Colonic mucosa (tissue), 4 donors: ENCODE results near the gene RECK. TPM values are rescaled to one million over a fixed set of nuclear protein-coding genes. Genes with fewer than 3 reads are reported as not detected.

Experiments used
- DNase-seq: peaks from one replicate; pipeline ENCODE4 v3.0.0-alpha.2; 2020
- H3K27ac ChIP-seq: fragments of 200-600 bp; one replicate; pipeline ENCODE4 v1.8.0; 2021
- H3K27me3 ChIP-seq: fragments of 200-600 bp; one replicate; pipeline ENCODE4 v1.8.0; 2021
- H3K36me3 ChIP-seq: fragments of 200-600 bp; one replicate; pipeline ENCODE4 v1.8.0; 2021
- H3K4me1 ChIP-seq: fragments of 200-600 bp; one replicate; pipeline ENCODE4 v1.8.0; 2021; ENCODE audit warnings: mild to moderate bottlenecking
- H3K4me3 ChIP-seq: fragments of 200-600 bp; one replicate; pipeline ENCODE4 v1.8.0; 2021
- H3K9ac ChIP-seq, 2 donors: one replicate each; pipeline ENCODE4 v1.7.0; 2013; ENCODE audit warnings: control low read depth in 2 of 2, low read depth in 2 of 2, low read length in 2 of 2
- H3K9me3 ChIP-seq: fragments of 200-600 bp; one replicate; pipeline ENCODE4 v1.8.0; 2021
- CTCF ChIP-seq: fragments of 200-600 bp; IDR thresholded peaks from one replicate; pipeline ENCODE4 v1.8.0; 2022; ENCODE audit warnings: antibody characterized with exemption, mild to moderate bottlenecking
- intact Hi-C: fragments of 100-400 bp; cut with DNase I; formaldehyde crosslinking; loops from one replicate; pipeline ENCODE4 v1.14.1; 2022
- total RNA-seq, 2 donors: library from RNA; stranded (reverse); fragmentation: NEBNext Ultra II Directional in 1 of 2; extraction: Animal tissue kit (Norgen Biotek cat#: 25700) in 1 of 2; gene quantifications; one replicate each; pipeline ENCODE4 v1.2.1, GENCODE V29; 2021
- donor health status: healthy.
- donor health status: DM: no; HTN: no; CAD: no.
- donor health status: DM: no; HTN: no; CAD: no.

RECK gene
- total RNA-seq, 2 donors from 2014 or later = 1.6 to 4.5 TPM

GRCh38 chr9:36166168-36166927 lies 129.6 kb downstream of the RECK start:
- intact Hi-C loops = loop anchor here (2.0 kb wide), 1 partner anchor 64 kb away; no protein-coding TSS in a partner anchor

GRCh38 chr9:36169166-36169565 lies 132.5 kb downstream of the RECK start, which contains the start of gene CCIN:
Gene CCIN, plus strand, starts transcription at chr9:36169388. Its CDS starts 115 bp downstream, at chr9:36169503.
- TF ChIP-seq CTCF = no peak
- H3K4me3 ChIP-seq = no peak within 1 kb of the TSS
- no peaks in the 10 kb centered on the region for H3K36me3 ChIP-seq
- H3K9ac ChIP-seq = no peak within 1 kb of the TSS
- H3K27ac ChIP-seq = no peak within 1 kb of the TSS
- no peaks in the 10 kb centered on the region for H3K9me3 ChIP-seq
- no peaks in the 10 kb centered on the region for H3K27me3 ChIP-seq
- no peak for DNase-seq
- no peaks in the 10 kb centered on the region for H3K4me1 ChIP-seq
- intact Hi-C loops = no loop called here

More at GRCh38 chr9:36166168-36166927, 129.6 kb downstream of the RECK start:
- TF ChIP-seq CTCF = peak; percentile 94
- Histone ChIP-seq H3K27me3 (no peaks in the 10 kb centered on the region), H3K27ac (peak overlapping the region; percentile 65), H3K36me3 (no peaks in the 10 kb centered on the region), H3K9ac (peak overlapping the region in 1 of 2 donors; percentile 67), H3K9me3 (no peaks in the 10 kb centered on the region), H3K4me3 (peak overlapping the region; percentile 46), H3K4me1 (peaks cover 3% of the 10 kb centered on the region)
- DNase-seq = peak; percentile 85

- Histone ChIP-seq H3K27ac (no peak overlapping the region), H3K4me3 (no peak overlapping the region), H3K36me3 (no peaks in the 10 kb centered on the region), H3K27me3 (no peaks in the 10 kb centered on the region), H3K9ac (no peak overlapping the region), H3K9me3 (no peaks in the 10 kb centered on the region), H3K4me1 (no peaks in the 10 kb centered on the region)
- no peak for TF ChIP-seq CTCF
- no peak for DNase-seq
- intact Hi-C loops = no loop called here
Measured at GRCh38 chr9:36169708-36170107, 133.0 kb downstream of the RECK start.

GRCh38 chr9:36170531-36170930 lies 133.8 kb downstream of the RECK start:
- H3K27me3 ChIP-seq = no peaks in the 10 kb centered on the region
- intact Hi-C loops = no loop called here
- TF ChIP-seq CTCF = no peak
- H3K36me3 ChIP-seq = no peaks in the 10 kb centered on the region
- no peaks in the 10 kb centered on the region for H3K9me3 ChIP-seq
- no peak overlapping the region for H3K27ac ChIP-seq
- no peak for DNase-seq
- H3K4me3 ChIP-seq = no peak overlapping the region
- no peak overlapping the region for H3K9ac ChIP-seq
- no peaks in the 10 kb centered on the region for H3K4me1 ChIP-seq

- no peak for TF ChIP-seq CTCF
- H3K9ac ChIP-seq = no peak overlapping the region
- intact Hi-C loops = no loop called here
Measured at GRCh38 chr9:36173861-36174260, 137.1 kb downstream of the RECK start.

More at GRCh38 chr9:36173861-36174260, 137.1 kb downstream of the RECK start:
- Histone ChIP-seq H3K27ac (no peak overlapping the region), H3K36me3 (no peaks in the 10 kb centered on the region), H3K9me3 (no peaks in the 10 kb centered on the region), H3K4me3 (no peak overlapping the region), H3K4me1 (no peaks in the 10 kb centered on the region), H3K27me3 (no peaks in the 10 kb centered on the region)
- DNase-seq = no peak

Other genes starting within 250 kb of the RECK start
- 1 to 10 TPM; 7.0 to 9.7 TPM for gene NPR2, start 245.3 kb upstream of the RECK start, total RNA-seq
- gene SPAG8, start 224.7 kb upstream of the RECK start, total RNA-seq = under 1 TPM; 0.58 to 0.82 TPM
- gene HINT2, start 221.9 kb upstream of the RECK start, total RNA-seq = 10 to 100 TPM; 49.5 to 64.5 TPM
- gene FAM221B, start 208.2 kb upstream of the RECK start, total RNA-seq = under 1 TPM in 1 of 2 donors, not detected in 1; 0.05 TPM
- 10 to 100 TPM; 15.1 to 17.6 TPM for gene TMEM8B, start 207.7 kb upstream of the RECK start, total RNA-seq
- not detected for gene OR13J1, start 166.5 kb upstream of the RECK start, total RNA-seq
- 10 to 100 TPM; 43.1 to 65.0 TPM for gene HRCT1, start 130.7 kb upstream of the RECK start, total RNA-seq
- gene SPAAR, start 127.4 kb upstream of the RECK start, total RNA-seq = 1 to 10 TPM; 1.1 to 2.6 TPM
- gene OR2S2, start 78.8 kb upstream of the RECK start, total RNA-seq = not detected
- gene GLIPR2, start 99.8 kb downstream of the RECK start, total RNA-seq = 10 to 100 TPM; 33.1 to 44.9 TPM
- gene CCIN, start 132.5 kb downstream of the RECK start, total RNA-seq = under 1 TPM in 1 of 2 donors, not detected in 1; 0.32 TPM
- 100 to 1,000 TPM; 210 to 312 TPM for gene CLTA, start 154.0 kb downstream of the RECK start, total RNA-seq
- 100 to 1,000 TPM; 150 to 190 TPM for gene GNE, start 221.5 kb downstream of the RECK start, total RNA-seq